Liver (tissue), 3 donors: ENCODE results near the gene ARHGAP29.

Experiments used
- ATF3 ChIP-seq: IDR thresholded peaks from 2 replicates; pipeline ENCODE4 v1.6.1; 2016; ENCODE audit warnings: antibody characterized with exemption
- CTCF ChIP-seq: fragments of 150-350 bp; IDR thresholded peaks from 2 replicates; pipeline ENCODE4 v1.5.1; 2017; ENCODE audit warnings: improper control_type of control experiment, low read depth, low read length; ENCODE audit not compliant: missing input control
- EGR1 ChIP-seq, 2 donors: IDR thresholded peaks; 2 replicates each; pipeline ENCODE4 v1.6.1; 2016 to 2018; ENCODE audit warnings: antibody characterized with exemption in 2 of 2, low read depth in 2 of 2
- GABPA ChIP-seq, 2 donors: IDR thresholded peaks in 1 of 2; conservative IDR thresholded peaks in 1 of 2; 2 replicates each; pipeline ENCODE4 v1.6.1; 2016; ENCODE audit warnings: antibody characterized with exemption in 2 of 2, mild to moderate bottlenecking in 1 of 2, moderate library complexity in 1 of 2
- HNF4A ChIP-seq, 2 donors: conservative IDR thresholded peaks; 2 replicates each; pipeline ENCODE4 v1.6.1; 2016; ENCODE audit warnings: antibody characterized with exemption in 2 of 2, mild to moderate bottlenecking in 2 of 2
- RAD21 ChIP-seq, 2 donors: IDR thresholded peaks; 2 replicates each; pipeline ENCODE4 v1.6.1; 2016; ENCODE audit warnings: antibody characterized with exemption in 2 of 2, mild to moderate bottlenecking in 2 of 2
- REST ChIP-seq: IDR thresholded peaks from 2 replicates; pipeline ENCODE4 v1.6.1; 2016; ENCODE audit warnings: antibody characterized with exemption, mild to moderate bottlenecking
- RXRA ChIP-seq, 2 donors: IDR thresholded peaks; 2 replicates each; pipeline ENCODE4 v1.6.1; 2017 to 2018; ENCODE audit warnings: antibody characterized with exemption in 2 of 2, mild to moderate bottlenecking in 1 of 2
- TAF1 ChIP-seq: conservative IDR thresholded peaks from 2 replicates; pipeline ENCODE4 v1.6.1; 2016; ENCODE audit warnings: antibody characterized with exemption, mild to moderate bottlenecking
- YY1 ChIP-seq: IDR thresholded peaks from 2 replicates; pipeline ENCODE4 v1.6.1; 2016; ENCODE audit warnings: antibody characterized with exemption, mild to moderate bottlenecking
- donor health status: healthy.
- donor health status: healthy.

GRCh38 chr1:94284476-94284875 lies 47.1 kb upstream of the ARHGAP29 start:
- TF ChIP-seq GABPA (IDR thresholded peaks at IDR 0.05 in 1 of 2, conservative IDR thresholded peaks at IDR 0.05 in 1 of 2) (no peak), RAD21 (IDR thresholded peaks at IDR 0.05) (no peak), CTCF (no peak), ATF3 (no peak), TAF1 (no peak), REST (no peak), HNF4A (conservative IDR thresholded peaks at IDR 0.05) (no peak), RXRA (IDR thresholded peaks at IDR 0.05) (no peak), YY1 (no peak), EGR1 (IDR thresholded peaks at IDR 0.05; ENCODE audit: low read depth in 2 of 2) (no peak)
